Peyer's patch (tissue), 4 donors: ENCODE measurements around the gene MLKL. TPM values are rescaled to one million over a fixed set of nuclear protein-coding genes. Genes with fewer than 3 reads are reported as not detected.
"Not testable (repeated sequence)": the region's sequence is repeated elsewhere in the genome, so short reads cannot be mapped to it uniquely, and the experiment has no call there.

Experiments used
- DNase-seq, 3 donors: peaks; one replicate each; pipeline ENCODE4 v3.0.0-alpha.2; 2017 to 2019
- H3K27ac ChIP-seq, 4 donors: fragments of 200-600 bp; sonication (generic); one replicate each; pipeline ENCODE4 v1.5.1; 2016 to 2019
- H3K27me3 ChIP-seq, 2 donors: fragments of 200-600 bp; sonication (generic); one replicate each; pipeline ENCODE4 v1.5.1; 2019
- H3K36me3 ChIP-seq, 3 donors: fragments of 200-600 bp; sonication (generic); one replicate each; pipeline ENCODE4 v1.5.1; 2016 to 2019
- H3K4me1 ChIP-seq, 4 donors: fragments of 200-600 bp; sonication (generic); one replicate each; pipeline ENCODE4 v1.5.1; 2016 to 2019
- H3K4me3 ChIP-seq, 4 donors: fragments of 200-600 bp; sonication (generic); 1 replicate in 3 of 4; 2 replicates in 1 of 4; pipeline ENCODE4 v1.5.1; 2016 to 2019; ENCODE audit warnings: mild to moderate bottlenecking in 1 of 4
- H3K9me3 ChIP-seq, 4 donors: fragments of 200-600 bp; sonication (generic); one replicate each; pipeline ENCODE4 v1.5.1; 2016 to 2019; ENCODE audit warnings: mild to moderate bottlenecking in 1 of 4
- CTCF ChIP-seq, 6 experiments: fragments of 450-650 bp in 4 of 6; fragments of 200-600 bp in 2 of 6; sonication (generic) in 1 of 6; IDR thresholded peaks; one replicate each; pipeline ENCODE4 v1.5.1; 2017 to 2019; ENCODE audit warnings: antibody characterized with exemption in 6 of 6, mild to moderate bottlenecking in 3 of 6, moderate library complexity in 1 of 6
- POLR2A ChIP-seq, 2 donors: fragments of 450-650 bp; IDR thresholded peaks; one replicate each; pipeline ENCODE4 v1.5.1; 2017; ENCODE audit warnings: antibody characterized with exemption in 2 of 2, mild to moderate bottlenecking in 2 of 2, moderate library complexity in 2 of 2
- total RNA-seq, 4 donors: library from RNA; depleted of rRNA; stranded (reverse); fragments of >200 nt; gene quantifications; one replicate each; pipeline ENCODE4 v1.1.0, GENCODE V29; 2016

The MLKL gene
- total RNA-seq, 4 donors from 2014 or later, result 13.7 to 78.4 (median 22.5) TPM

GRCh38 chr16:74724820-74725549, 24.3 kb upstream of the MLKL start:
- Histone ChIP-seq H3K4me3 (no peak overlapping the region), H3K36me3 (peaks cover 0 to 5% (median 0%) of the 10 kb centered on the region in 3 donors), H3K4me1 (peaks cover 0 to 18% (median 3%) of the 10 kb centered on the region in 4 donors), H3K27ac (peak overlapping the region in 3 of 4 donors; percentile 73 to 92 (median 82)), H3K27me3 (no peaks in the 10 kb centered on the region), H3K9me3 (peaks cover 0 to 8% (median 4%) of the 10 kb centered on the region in 4 donors)
- DNase-seq, result peak in 2 of 3 donors; percentile 43 to 44
- no peak for TF ChIP-seq CTCF (IDR thresholded peaks at IDR 0.05)
- TF ChIP-seq POLR2A (IDR thresholded peaks at IDR 0.05), result no peak

GRCh38 chr16:74723256-74723655, 22.6 kb upstream of the MLKL start:
- TF ChIP-seq POLR2A (IDR thresholded peaks at IDR 0.05), result no peak
- TF ChIP-seq CTCF (IDR thresholded peaks at IDR 0.05), result no peak
- H3K27me3 ChIP-seq, result no peaks in the 10 kb centered on the region
- DNase-seq, result peak in 1 of 3 donors; percentile 29

GRCh38 chr16:74722156-74722555, 21.5 kb upstream of the MLKL start:
- H3K36me3 ChIP-seq, DNase-seq: not testable (repeated sequence)

More at GRCh38 chr16:74723256-74723655, 22.6 kb upstream of the MLKL start:
- Histone ChIP-seq H3K9me3 (peaks cover 0 to 8% (median 4%) of the 10 kb centered on the region in 4 donors), H3K4me1 (peaks cover 0 to 13% (median 3%) of the 10 kb centered on the region in 4 donors), H3K36me3 (peaks cover 0 to 5% (median 0%) of the 10 kb centered on the region in 3 donors), H3K4me3 (no peak overlapping the region), H3K27ac (no peak overlapping the region)

GRCh38 chr16:74721716-74722115, 21.1 kb upstream of the MLKL start:
- Histone ChIP-seq H3K36me3 (peaks cover 0 to 5% (median 0%) of the 10 kb centered on the region in 3 donors), H3K4me3 (no peak overlapping the region), H3K27ac (no peak overlapping the region), H3K4me1 (peaks cover 0 to 13% (median 3%) of the 10 kb centered on the region in 4 donors), H3K27me3 (no peaks in the 10 kb centered on the region), H3K9me3 (peaks cover 0 to 3% (median under 1%) of the 10 kb centered on the region in 4 donors)
- DNase-seq, result peak in 1 of 3 donors; percentile 42
- TF ChIP-seq POLR2A (IDR thresholded peaks at IDR 0.05) (no peak), CTCF (IDR thresholded peaks at IDR 0.05) (no peak)

More at GRCh38 chr16:74722156-74722555, 21.5 kb upstream of the MLKL start:
- not testable (repeated sequence) for H3K4me3 ChIP-seq, H3K9me3 ChIP-seq, H3K27me3 ChIP-seq, H3K27ac ChIP-seq
- peaks cover 0 to 13% (median 3%) of the 10 kb centered on the region in 4 donors for H3K4me1 ChIP-seq

- Histone ChIP-seq H3K9me3 (no peaks in the 10 kb centered on the region), H3K36me3 (peaks cover 0 to 5% (median 0%) of the 10 kb centered on the region in 3 donors), H3K4me1 (peaks cover 0 to 9% (median 3%) of the 10 kb centered on the region in 4 donors), H3K27me3 (no peaks in the 10 kb centered on the region), H3K27ac (no peak overlapping the region), H3K4me3 (no peak overlapping the region)
- no peak for DNase-seq
- TF ChIP-seq CTCF (IDR thresholded peaks at IDR 0.05), result no peak
- no peak for TF ChIP-seq POLR2A (IDR thresholded peaks at IDR 0.05)
These were observed 19.9 kb upstream of the MLKL start for GRCh38 chr16:74720579-74720978.
